RWPE1 (cell line): ENCODE results near the gene CCDC192.

Source experiments
- CTCF ChIA-PET: fragments of 350-600 bp; sonication (Branson Sonifier 250); formaldehyde crosslinking; extraction: SDS; loops from one replicate; lab custom pipeline; 2021; lab: Yijun Ruan, JAX
- POLR2A ChIA-PET: fragments of 400-600 bp; formaldehyde crosslinking; extraction: SDS; loops from one replicate; lab custom pipeline; 2020; ENCODE audit warnings: antibody characterized with exemption; ENCODE audit not compliant: low non-redundant PET; lab: Yijun Ruan, JAX
- DNase-seq: peaks from one replicate; pipeline ENCODE4 v3.0.0; 2012; ENCODE audit warnings: low spot score
- H3K27ac ChIP-seq: fragments of 450-650 bp; 2 replicates; pipeline ENCODE4 v1.5.1; 2017
- CTCF ChIP-seq: fragments of 450-650 bp; conservative IDR thresholded peaks from 2 replicates; pipeline ENCODE4 v1.5.1; 2017; ENCODE audit warnings: low read depth, mild to moderate bottlenecking

The CCDC192 gene

GRCh38 chr5:127863610-127864395 lies 160.6 kb downstream of the CCDC192 start:
- CTCF ChIA-PET = no interaction called here
- POLR2A ChIA-PET = no interaction called here
- no peak for TF ChIP-seq CTCF
- no peak for DNase-seq
- no peak overlapping the region for H3K27ac ChIP-seq

- no peak for TF ChIP-seq CTCF
- ChIA-PET POLR2A (no interaction called here), CTCF (no interaction called here)
- no peak for DNase-seq
- no peak overlapping the region for H3K27ac ChIP-seq
Measured at GRCh38 chr5:127864511-127864910, 161.3 kb downstream of the CCDC192 start.

GRCh38 chr5:127865273-127865672 lies 162.1 kb downstream of the CCDC192 start:
- no peak overlapping the region for H3K27ac ChIP-seq
- no peak for TF ChIP-seq CTCF
- ChIA-PET POLR2A (no interaction called here), CTCF (interaction anchor here (0.6 to 1.6 kb wide), 5 partner anchors 10 to 252 kb away, joined by 3 to 7 read pairs (median 3); no protein-coding TSS in a partner anchor)
- DNase-seq = no peak

GRCh38 chr5:127867022-127867783 lies 164.0 kb downstream of the CCDC192 start:
- no peak for DNase-seq
- ChIA-PET CTCF (interaction anchor here (0.5 to 1.2 kb wide), 6 partner anchors 8 to 231 kb away, joined by 3 read pairs; no protein-coding TSS in a partner anchor), POLR2A (no interaction called here)
- no peak overlapping the region for H3K27ac ChIP-seq
- no peak for TF ChIP-seq CTCF

- H3K27ac ChIP-seq = no peak overlapping the region
Measured at GRCh38 chr5:127870914-127871313, 167.7 kb downstream of the CCDC192 start.

More at GRCh38 chr5:127870914-127871313, 167.7 kb downstream of the CCDC192 start:
- DNase-seq = no peak
- CTCF ChIA-PET = no interaction called here
- TF ChIP-seq CTCF = no peak
- POLR2A ChIA-PET = no interaction called here
